Vagina (tissue), 2 donors: ENCODE results near the gene CCDC180. TPM values are rescaled to one million over a fixed set of nuclear protein-coding genes. Genes with fewer than 3 reads are reported as not detected.
A peak's percentile ranks its signal among the peaks of the same experiment; 100 is the strongest.

ENCODE experiments used
- DNase-seq, 2 donors: peaks; one replicate each; pipeline ENCODE4 v3.0.0-alpha.2; 2017; ENCODE audit errors: extremely low spot score in 2 of 2
- H3K27ac ChIP-seq: fragments of 200-600 bp; sonication (generic); one replicate; pipeline ENCODE4 v1.5.1; 2019
- H3K27me3 ChIP-seq: fragments of 200-600 bp; sonication (generic); one replicate; pipeline ENCODE4 v1.5.1; 2019
- H3K36me3 ChIP-seq, 2 donors: fragments of 200-600 bp; sonication (generic); one replicate each; pipeline ENCODE4 v1.5.1; 2017 to 2019
- H3K4me1 ChIP-seq: fragments of 200-600 bp; sonication (generic); one replicate; pipeline ENCODE4 v1.5.1; 2019
- H3K4me3 ChIP-seq, 2 donors: fragments of 200-600 bp; sonication (generic); 1 replicate in 1 of 2; 2 replicates in 1 of 2; pipeline ENCODE4 v1.5.1; 2016 to 2019
- H3K9me3 ChIP-seq: fragments of 200-600 bp; sonication (generic); one replicate; pipeline ENCODE4 v1.5.1; 2019
- POLR2A ChIP-seq, 2 donors: fragments of 450-650 bp; IDR thresholded peaks; one replicate each; pipeline ENCODE4 v1.6.1; 2017; ENCODE audit warnings: antibody characterized with exemption in 2 of 2, mild to moderate bottlenecking in 2 of 2, moderate library complexity in 2 of 2
- POLR2AphosphoS5 ChIP-seq, 2 donors: sonication (generic); formaldehyde crosslinking; IDR thresholded peaks; one replicate each; pipeline ENCODE4 v1.9.0; 2017; ENCODE audit warnings: antibody characterized with exemption in 2 of 2, mild to moderate bottlenecking in 2 of 2, low read depth in 1 of 2; ENCODE audit not compliant: insufficient read depth in 1 of 2
- intact Hi-C: fragments of 100-400 bp; cut with DNase I; formaldehyde crosslinking; loops from one replicate; pipeline ENCODE4 v1.15.1; 2023
- total RNA-seq: library from RNA; depleted of rRNA; stranded (reverse); fragments of >200 nt; gene quantifications from one replicate; pipeline ENCODE4 v1.2.3, GENCODE V29; 2016
- TF ChIP-seq, protein P1 (sequence below), 3 experiments: fragments of 450-650 bp in 2 of 3; fragments of 200-600 bp in 1 of 3; sonication (generic) in 1 of 3; IDR thresholded peaks; one replicate each; pipeline ENCODE4 v1.5.1; 2017 to 2019; ENCODE audit warnings: antibody characterized with exemption in 3 of 3, mild to moderate bottlenecking in 2 of 3, moderate library complexity in 2 of 3

CCDC180 gene
- total RNA-seq, 1 donor from 2014 or later, result 7.6 TPM

DNA sequence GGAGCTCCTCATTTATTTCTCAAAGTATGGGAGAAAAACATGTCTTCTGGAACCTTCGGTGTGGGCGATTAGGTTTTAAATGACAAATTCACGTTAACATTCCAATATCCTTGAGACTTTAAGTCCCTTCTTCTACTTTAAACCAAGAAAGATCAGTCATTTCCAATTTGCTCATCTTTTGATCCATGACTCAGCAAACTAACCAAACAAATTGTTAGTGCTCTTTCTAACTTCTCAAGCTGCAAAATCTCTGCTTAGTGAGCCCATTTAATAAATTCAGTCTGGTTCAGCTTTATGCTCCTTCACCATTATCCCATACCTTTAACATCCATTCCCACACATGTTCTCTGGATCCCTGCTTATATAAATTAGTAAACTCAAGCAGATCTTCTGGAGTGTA lies 5.5 kb upstream of the CCDC180 start:
- TF ChIP-seq, protein P1, sequence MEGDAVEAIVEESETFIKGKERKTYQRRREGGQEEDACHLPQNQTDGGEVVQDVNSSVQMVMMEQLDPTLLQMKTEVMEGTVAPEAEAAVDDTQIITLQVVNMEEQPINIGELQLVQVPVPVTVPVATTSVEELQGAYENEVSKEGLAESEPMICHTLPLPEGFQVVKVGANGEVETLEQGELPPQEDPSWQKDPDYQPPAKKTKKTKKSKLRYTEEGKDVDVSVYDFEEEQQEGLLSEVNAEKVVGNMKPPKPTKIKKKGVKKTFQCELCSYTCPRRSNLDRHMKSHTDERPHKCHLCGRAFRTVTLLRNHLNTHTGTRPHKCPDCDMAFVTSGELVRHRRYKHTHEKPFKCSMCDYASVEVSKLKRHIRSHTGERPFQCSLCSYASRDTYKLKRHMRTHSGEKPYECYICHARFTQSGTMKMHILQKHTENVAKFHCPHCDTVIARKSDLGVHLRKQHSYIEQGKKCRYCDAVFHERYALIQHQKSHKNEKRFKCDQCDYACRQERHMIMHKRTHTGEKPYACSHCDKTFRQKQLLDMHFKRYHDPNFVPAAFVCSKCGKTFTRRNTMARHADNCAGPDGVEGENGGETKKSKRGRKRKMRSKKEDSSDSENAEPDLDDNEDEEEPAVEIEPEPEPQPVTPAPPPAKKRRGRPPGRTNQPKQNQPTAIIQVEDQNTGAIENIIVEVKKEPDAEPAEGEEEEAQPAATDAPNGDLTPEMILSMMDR (IDR thresholded peaks at IDR 0.05), result no peak
- TF ChIP-seq POLR2AphosphoS5 (IDR thresholded peaks at IDR 0.05; ENCODE audit: insufficient read depth in 1 of 2, low read depth in 1 of 2), result no peak
- no peak for TF ChIP-seq POLR2A (IDR thresholded peaks at IDR 0.05)
- intact Hi-C loops, result no loop called here

DNA sequence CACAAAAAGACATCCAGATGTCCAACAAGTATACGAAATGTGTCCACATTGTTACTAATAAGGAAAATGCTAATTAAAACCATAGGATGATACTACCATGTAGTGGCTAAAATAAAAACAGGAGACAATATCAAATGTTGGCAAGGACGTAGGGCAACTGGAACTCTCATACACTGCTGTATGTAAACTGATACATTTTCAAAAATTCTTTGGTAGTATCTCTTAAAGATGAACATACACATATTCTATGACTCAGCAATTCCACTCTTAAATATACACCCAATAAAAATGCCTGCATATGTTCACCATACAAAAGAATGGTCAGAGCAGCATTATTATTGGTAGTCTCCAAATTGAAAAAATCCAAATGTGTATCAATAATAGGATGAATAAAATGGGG lies 2.9 kb upstream of the CCDC180 start:
- Histone ChIP-seq H3K4me1 (peaks cover 11% of the 10 kb centered on the region), H3K4me3 (no peak overlapping the region), H3K27me3 (no peaks in the 10 kb centered on the region), H3K9me3 (no peaks in the 10 kb centered on the region), H3K27ac (no peak overlapping the region), H3K36me3 (no peaks in the 10 kb centered on the region)
- DNase-seq, result no peak
- intact Hi-C loops, result no loop called here
- TF ChIP-seq POLR2AphosphoS5 (IDR thresholded peaks at IDR 0.05; ENCODE audit: insufficient read depth in 1 of 2, low read depth in 1 of 2) (no peak), POLR2A (IDR thresholded peaks at IDR 0.05) (no peak)
- TF ChIP-seq, protein P1 (IDR thresholded peaks at IDR 0.05), result no peak

More for the DNA sequence above, 5.5 kb upstream of the CCDC180 start:
- H3K9me3 ChIP-seq, result peaks cover 4% of the 10 kb centered on the region
- no peaks in the 10 kb centered on the region for H3K36me3 ChIP-seq
- no peaks in the 10 kb centered on the region for H3K27me3 ChIP-seq
- no peak overlapping the region for H3K27ac ChIP-seq
- no peak overlapping the region for H3K4me3 ChIP-seq
- no peak for DNase-seq
- peaks cover 4% of the 10 kb centered on the region for H3K4me1 ChIP-seq

DNA sequence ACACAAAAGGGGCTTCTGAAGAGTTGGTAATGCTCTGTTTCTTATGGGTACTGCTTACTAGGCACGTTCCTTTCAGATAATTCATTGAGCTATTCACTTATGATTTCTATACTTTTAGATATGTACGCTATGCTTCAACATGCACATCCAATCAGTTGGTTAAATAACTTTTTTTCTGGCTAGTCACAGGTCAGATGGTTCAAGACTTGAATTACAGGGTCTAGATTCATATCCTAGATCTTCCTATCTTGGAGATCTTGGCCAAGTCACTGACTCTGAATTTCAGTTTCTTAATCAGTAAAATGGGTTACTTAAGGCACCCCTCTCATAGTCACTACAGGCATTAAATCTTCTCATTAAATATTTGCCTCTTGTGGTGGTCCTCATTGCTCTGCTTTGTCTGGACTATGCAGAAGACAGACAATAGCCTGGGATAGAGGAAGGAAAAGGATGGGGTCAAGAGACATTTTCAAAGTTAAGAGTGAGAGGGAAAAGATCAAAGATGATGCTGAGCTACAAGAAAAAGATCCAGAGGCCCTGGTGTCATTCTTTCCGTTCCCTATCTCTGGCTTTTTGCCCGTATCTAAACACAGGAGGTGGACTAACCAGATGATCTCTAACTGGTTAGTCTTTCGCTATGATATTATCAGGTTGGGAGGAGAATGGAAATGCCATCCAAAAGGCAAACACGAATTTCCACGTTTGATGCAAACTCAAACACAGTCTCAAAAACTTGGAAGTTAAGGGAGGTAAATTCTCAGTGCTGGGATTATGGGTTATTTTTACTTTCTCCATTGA lies 1.8 kb upstream of the CCDC180 start:
- TF ChIP-seq POLR2A (IDR thresholded peaks at IDR 0.05), result no peak
- no peak for TF ChIP-seq POLR2AphosphoS5 (IDR thresholded peaks at IDR 0.05; ENCODE audit: insufficient read depth in 1 of 2, low read depth in 1 of 2)
- TF ChIP-seq, protein P1 (IDR thresholded peaks at IDR 0.05), result no peak
- DNase-seq, result no peak
- intact Hi-C loops, result no loop called here
- no peak overlapping the region for H3K27ac ChIP-seq
- no peaks in the 10 kb centered on the region for H3K27me3 ChIP-seq
- H3K4me3 ChIP-seq, result no peak overlapping the region
- no peaks in the 10 kb centered on the region for H3K9me3 ChIP-seq
- H3K36me3 ChIP-seq, result no peaks in the 10 kb centered on the region
- peaks cover 11% of the 10 kb centered on the region for H3K4me1 ChIP-seq

DNA sequence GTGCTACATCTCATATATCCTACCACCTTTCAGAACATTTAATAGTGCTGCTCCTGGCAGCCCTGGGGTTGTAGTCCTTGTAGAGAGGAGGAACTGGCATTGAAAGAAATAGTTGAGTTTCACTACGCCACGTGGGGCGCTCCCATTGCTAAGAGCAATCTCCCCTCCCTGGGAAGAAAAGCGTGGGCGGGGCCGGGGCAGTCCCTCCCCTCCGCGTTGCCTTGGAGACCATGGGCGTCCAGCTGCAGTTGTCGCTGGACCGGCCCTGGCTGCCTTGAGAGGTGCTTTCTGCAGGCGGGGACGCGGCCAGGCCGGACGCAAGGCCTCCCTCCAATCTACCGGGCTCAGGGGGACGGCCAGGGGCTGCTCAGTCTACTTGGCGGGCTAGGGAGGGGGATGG lies 368 bp upstream of the CCDC180 start:
- Histone ChIP-seq H3K4me3 (peak overlapping the region; percentile 17 to 30), H3K27me3 (no peaks in the 10 kb centered on the region), H3K27ac (no peak overlapping the region), H3K9me3 (no peaks in the 10 kb centered on the region), H3K36me3 (no peaks in the 10 kb centered on the region), H3K4me1 (peaks cover 11% of the 10 kb centered on the region)
- peak in 1 of 2 donors; percentile 77 for DNase-seq
- intact Hi-C loops, result no loop called here
- TF ChIP-seq, protein P1 (IDR thresholded peaks at IDR 0.05), result no peak
- no peak for TF ChIP-seq POLR2AphosphoS5 (IDR thresholded peaks at IDR 0.05; ENCODE audit: insufficient read depth in 1 of 2, low read depth in 1 of 2)

DNA sequence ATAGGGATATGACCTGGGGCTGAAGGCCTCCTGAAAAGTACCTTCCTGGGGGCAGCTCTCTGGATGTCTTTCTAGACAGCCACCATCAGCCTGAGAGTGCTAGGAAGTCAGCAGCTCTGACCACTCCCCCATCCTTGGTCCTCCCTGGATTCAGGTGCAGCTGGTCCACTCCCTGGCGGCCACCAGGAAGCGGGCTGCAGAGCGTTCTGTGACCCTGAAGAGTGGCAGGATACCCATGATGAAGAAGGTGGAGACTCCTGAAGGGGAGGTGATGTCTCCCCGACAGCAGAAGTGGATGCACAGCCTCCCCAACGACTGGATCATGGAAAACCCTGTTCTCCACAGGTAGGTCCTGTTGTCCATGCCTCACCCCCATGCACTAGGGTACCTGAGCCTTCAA lies 1.8 kb downstream of the CCDC180 start:
- Histone ChIP-seq H3K27ac (no peak overlapping the region), H3K4me3 (no peak overlapping the region), H3K36me3 (peaks cover 0 to 9% of the 10 kb centered on the region in 2 donors), H3K9me3 (no peaks in the 10 kb centered on the region), H3K4me1 (peaks cover 11% of the 10 kb centered on the region), H3K27me3 (no peaks in the 10 kb centered on the region)
- intact Hi-C loops, result no loop called here
- DNase-seq, result peak in 1 of 2 donors; percentile 77
- TF ChIP-seq POLR2A (IDR thresholded peaks at IDR 0.05) (no peak), POLR2AphosphoS5 (IDR thresholded peaks at IDR 0.05; ENCODE audit: insufficient read depth in 1 of 2, low read depth in 1 of 2) (no peak)
- TF ChIP-seq, protein P1 (IDR thresholded peaks at IDR 0.05), result no peak
